A673 (cell line): ENCODE measurements around the gene FIGN.

Source experiments
- EZH2 ChIP-seq: fragments of 200-600 bp; sonication (generic); IDR thresholded peaks from 2 replicates; pipeline ENCODE4 v1.6.1; 2017; ENCODE audit warnings: borderline replicate concordance, low read depth, mild to moderate bottlenecking, mixed read lengths, antibody characterized with exemption, low read length; ENCODE audit not compliant: poor library complexity, severe bottlenecking
- TF ChIP-seq, protein P1 (sequence below): fragments of 300-800, 200-600 bp; sonication (generic); conservative IDR thresholded peaks from 2 replicates; pipeline ENCODE4 v1.5.1; 2017; ENCODE audit warnings: low read depth, mild to moderate bottlenecking, antibody characterized with exemption, low read length, moderate library complexity, mixed read lengths

DNA sequence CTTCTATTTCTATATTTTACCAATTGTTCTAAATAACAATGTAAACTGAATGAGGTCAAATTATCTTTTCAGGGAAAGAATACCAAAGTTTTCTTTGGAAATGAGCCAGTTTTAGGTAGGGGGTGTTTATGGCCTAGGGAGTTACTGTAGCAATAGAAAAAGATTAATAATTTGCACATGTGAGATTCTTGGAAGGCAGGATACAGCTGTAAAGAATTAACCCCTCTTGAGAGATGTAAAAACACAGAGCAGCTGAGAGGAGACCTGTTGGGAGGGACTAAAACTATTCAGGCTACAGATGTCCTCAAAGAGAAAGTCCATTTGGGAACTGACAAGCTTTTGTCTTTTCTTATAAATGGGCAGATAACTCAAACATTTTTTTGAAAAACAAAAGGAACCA, 182.2 kb downstream of the FIGN start:
- TF ChIP-seq, protein P1, sequence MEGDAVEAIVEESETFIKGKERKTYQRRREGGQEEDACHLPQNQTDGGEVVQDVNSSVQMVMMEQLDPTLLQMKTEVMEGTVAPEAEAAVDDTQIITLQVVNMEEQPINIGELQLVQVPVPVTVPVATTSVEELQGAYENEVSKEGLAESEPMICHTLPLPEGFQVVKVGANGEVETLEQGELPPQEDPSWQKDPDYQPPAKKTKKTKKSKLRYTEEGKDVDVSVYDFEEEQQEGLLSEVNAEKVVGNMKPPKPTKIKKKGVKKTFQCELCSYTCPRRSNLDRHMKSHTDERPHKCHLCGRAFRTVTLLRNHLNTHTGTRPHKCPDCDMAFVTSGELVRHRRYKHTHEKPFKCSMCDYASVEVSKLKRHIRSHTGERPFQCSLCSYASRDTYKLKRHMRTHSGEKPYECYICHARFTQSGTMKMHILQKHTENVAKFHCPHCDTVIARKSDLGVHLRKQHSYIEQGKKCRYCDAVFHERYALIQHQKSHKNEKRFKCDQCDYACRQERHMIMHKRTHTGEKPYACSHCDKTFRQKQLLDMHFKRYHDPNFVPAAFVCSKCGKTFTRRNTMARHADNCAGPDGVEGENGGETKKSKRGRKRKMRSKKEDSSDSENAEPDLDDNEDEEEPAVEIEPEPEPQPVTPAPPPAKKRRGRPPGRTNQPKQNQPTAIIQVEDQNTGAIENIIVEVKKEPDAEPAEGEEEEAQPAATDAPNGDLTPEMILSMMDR, result no peak
- TF ChIP-seq EZH2, result no peak
